ENCODE measurements around the gene C1orf210. TPM values are rescaled to one million over a fixed set of nuclear protein-coding genes. Genes with fewer than 3 reads are reported as not detected.

Gene C1orf210
- total and polyA plus RNA-seq, 8 donors: 4.3 to 34.4 (median 14.3) TPM; not detected in 1

GRCh38 chr1:43252225-43252624, 33.2 kb downstream of the C1orf210 start:
- TF ChIP-seq, protein P1, sequence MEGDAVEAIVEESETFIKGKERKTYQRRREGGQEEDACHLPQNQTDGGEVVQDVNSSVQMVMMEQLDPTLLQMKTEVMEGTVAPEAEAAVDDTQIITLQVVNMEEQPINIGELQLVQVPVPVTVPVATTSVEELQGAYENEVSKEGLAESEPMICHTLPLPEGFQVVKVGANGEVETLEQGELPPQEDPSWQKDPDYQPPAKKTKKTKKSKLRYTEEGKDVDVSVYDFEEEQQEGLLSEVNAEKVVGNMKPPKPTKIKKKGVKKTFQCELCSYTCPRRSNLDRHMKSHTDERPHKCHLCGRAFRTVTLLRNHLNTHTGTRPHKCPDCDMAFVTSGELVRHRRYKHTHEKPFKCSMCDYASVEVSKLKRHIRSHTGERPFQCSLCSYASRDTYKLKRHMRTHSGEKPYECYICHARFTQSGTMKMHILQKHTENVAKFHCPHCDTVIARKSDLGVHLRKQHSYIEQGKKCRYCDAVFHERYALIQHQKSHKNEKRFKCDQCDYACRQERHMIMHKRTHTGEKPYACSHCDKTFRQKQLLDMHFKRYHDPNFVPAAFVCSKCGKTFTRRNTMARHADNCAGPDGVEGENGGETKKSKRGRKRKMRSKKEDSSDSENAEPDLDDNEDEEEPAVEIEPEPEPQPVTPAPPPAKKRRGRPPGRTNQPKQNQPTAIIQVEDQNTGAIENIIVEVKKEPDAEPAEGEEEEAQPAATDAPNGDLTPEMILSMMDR (IDR thresholded peaks at IDR 0.05): no peak
- TF ChIP-seq POLR2A (IDR thresholded peaks at IDR 0.05): no peak
- 83 to 97% (median 94%) methylated on average over 1 of the region's 1 CpG for WGBS, 5 donors
- no peak for DNase-seq

GRCh38 chr1:43251024-43251423, 34.4 kb downstream of the C1orf210 start:
- Histone ChIP-seq H3K4me1 (peaks cover 7 to 14% (median 10%) of the 10 kb centered on the region in 4 donors), H3K4me3 (no peak overlapping the region), H3K27me3 (no peaks in the 10 kb centered on the region), H3K36me3 (no peaks in the 10 kb centered on the region), H3K27ac (no peak overlapping the region), H3K9me3 (no peaks in the 10 kb centered on the region)
- 78 to 94% (median 93%) methylated on average over 5 of the region's 5 CpGs for WGBS, 5 donors
- TF ChIP-seq, protein P1 (IDR thresholded peaks at IDR 0.05): no peak
- no peak for TF ChIP-seq EP300 (IDR thresholded peaks at IDR 0.05)
- no peak for TF ChIP-seq POLR2AphosphoS5 (IDR thresholded peaks at IDR 0.05)
- TF ChIP-seq POLR2A (IDR thresholded peaks at IDR 0.05): no peak
- no peak for DNase-seq
- intact Hi-C loops (cut with DNase I; ENCODE audit: low total_unique reads): no loop called here

More at GRCh38 chr1:43252225-43252624, 33.2 kb downstream of the C1orf210 start:
- Histone ChIP-seq H3K4me1 (peaks cover 12 to 19% (median 15%) of the 10 kb centered on the region in 4 donors), H3K9me3 (no peaks in the 10 kb centered on the region), H3K27ac (no peak overlapping the region), H3K4me3 (no peak overlapping the region), H3K36me3 (no peaks in the 10 kb centered on the region), H3K27me3 (no peaks in the 10 kb centered on the region)
- intact Hi-C loops (cut with DNase I; ENCODE audit: low total_unique reads): no loop called here

GRCh38 chr1:43250351-43250761, 35.0 kb downstream of the C1orf210 start:
- Histone ChIP-seq H3K27ac (no peak overlapping the region), H3K4me3 (no peak overlapping the region), H3K36me3 (no peaks in the 10 kb centered on the region), H3K27me3 (no peaks in the 10 kb centered on the region), H3K4me1 (peaks cover under 1 to 7% (median 4%) of the 10 kb centered on the region in 4 donors), H3K9me3 (no peaks in the 10 kb centered on the region)
- TF ChIP-seq POLR2AphosphoS5 (IDR thresholded peaks at IDR 0.05): no peak
- TF ChIP-seq POLR2A (IDR thresholded peaks at IDR 0.05): no peak
- TF ChIP-seq, protein P1 (IDR thresholded peaks at IDR 0.05): no peak
- TF ChIP-seq EP300 (IDR thresholded peaks at IDR 0.05): no peak
- 76 to 90% (median 87%) methylated on average over 3 of the region's 3 CpGs for WGBS, 5 donors
- DNase-seq: no peak
- intact Hi-C loops (cut with DNase I; ENCODE audit: low total_unique reads): no loop called here

DNA sequence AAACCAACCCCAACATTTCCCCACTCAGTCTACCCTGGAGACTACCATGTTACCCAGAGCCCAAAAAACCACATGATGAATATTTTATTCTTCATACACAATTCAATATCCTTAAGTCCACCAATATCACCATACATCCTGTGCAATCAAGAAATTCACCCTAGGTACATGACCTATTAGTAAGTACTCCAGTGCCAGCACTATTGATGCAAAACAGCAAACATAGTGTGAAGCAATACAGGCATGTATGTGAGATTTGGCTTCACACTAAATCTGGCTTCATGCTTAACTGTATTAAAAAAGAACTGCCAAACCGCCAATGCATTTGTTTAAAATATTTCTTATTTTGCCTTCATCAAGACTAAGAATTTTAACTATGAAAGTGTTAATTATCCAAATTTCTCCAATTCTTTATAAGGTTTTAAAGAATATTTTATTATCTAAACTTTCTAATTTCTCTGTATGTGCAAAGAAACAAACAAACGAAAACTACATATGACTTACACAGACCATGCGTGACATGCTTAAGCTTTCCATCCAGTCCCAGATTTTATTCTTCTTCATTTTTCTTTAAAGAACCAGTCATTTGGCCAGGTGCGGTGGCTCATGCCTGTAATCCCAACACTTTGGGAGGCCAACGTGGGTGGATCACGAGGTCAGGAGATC, 38.0 kb downstream of the C1orf210 start:
- intact Hi-C loops (cut with DNase I; ENCODE audit: low total_unique reads): no loop called here
- Histone ChIP-seq H3K4me3 (no peak overlapping the region), H3K27ac (no peak overlapping the region), H3K36me3 (no peaks in the 10 kb centered on the region), H3K9me3 (no peaks in the 10 kb centered on the region), H3K27me3 (no peaks in the 10 kb centered on the region), H3K4me1 (no peaks in the 10 kb centered on the region)
- 73 to 93% (median 85%) methylated on average over 6 of the region's 6 CpGs for WGBS, 5 donors
- DNase-seq: no peak
- TF ChIP-seq POLR2AphosphoS5 (IDR thresholded peaks at IDR 0.05) (no peak), EP300 (IDR thresholded peaks at IDR 0.05) (no peak), POLR2A (IDR thresholded peaks at IDR 0.05) (no peak)
- TF ChIP-seq, protein P1 (IDR thresholded peaks at IDR 0.05): no peak

Data from stomach (tissue), 9 donors.